Measurements from ENCODE around the gene NDUFS8.
A peak's percentile ranks its signal among the peaks of the same experiment; 100 is the strongest.

The NDUFS8 gene

GRCh38 chr11:68003846-68004550, 26.5 kb upstream of the NDUFS8 start, which contains the start of gene UNC93B1:
Gene UNC93B1, minus strand, starts transcription at chr11:68004097. Its CDS starts 54 bp downstream, at chr11:68004043.
- Histone ChIP-seq H3K9ac (ENCODE audit: low read length in 2 of 2) (no peak within 1 kb of the TSS), H3K27me3 (ENCODE audit: control insufficient read depth in 1 of 2, insufficient read depth in 2 of 2, low read length in 2 of 2) (peaks cover 0 to 10% of the 10 kb centered on the region in 2 donors), H3K4me3 (ENCODE audit: low read length in 2 of 2) (peak within 1 kb of the TSS; percentile 35 to 66)

GRCh38 chr11:68004551-68005335, 25.7 kb upstream of the NDUFS8 start:
- H3K27me3 ChIP-seq (ENCODE audit: control insufficient read depth in 1 of 2, insufficient read depth in 2 of 2, low read length in 2 of 2) = peaks cover 0 to 10% of the 10 kb centered on the region in 2 donors
- H3K36me3 ChIP-seq (ENCODE audit: control insufficient read depth in 2 of 2, insufficient read depth in 2 of 2, low read length in 2 of 2) = no peaks in the 10 kb centered on the region
- H3K9ac ChIP-seq (ENCODE audit: low read length in 2 of 2) = no peak overlapping the region
- H3K4me1 ChIP-seq (ENCODE audit: control insufficient read depth, insufficient read depth, low read length) = peaks cover 16% of the 10 kb centered on the region
- no peak overlapping the region for H3K27ac ChIP-seq (ENCODE audit: low read length)
- H3K9me3 ChIP-seq (ENCODE audit: control insufficient read depth in 2 of 2, low read length in 2 of 2) = no peaks in the 10 kb centered on the region
- H3K4me3 ChIP-seq (ENCODE audit: low read length in 2 of 2) = peak overlapping the region in 1 of 2 donors; percentile 66

More at GRCh38 chr11:68003846-68004550, 26.5 kb upstream of the NDUFS8 start, which contains the start of gene UNC93B1:
- Histone ChIP-seq H3K9me3 (ENCODE audit: control insufficient read depth in 2 of 2, low read length in 2 of 2) (no peaks in the 10 kb centered on the region), H3K4me1 (ENCODE audit: control insufficient read depth, insufficient read depth, low read length) (peaks cover 13% of the 10 kb centered on the region), H3K36me3 (ENCODE audit: control insufficient read depth in 2 of 2, insufficient read depth in 2 of 2, low read length in 2 of 2) (no peaks in the 10 kb centered on the region), H3K27ac (ENCODE audit: low read length) (no peak within 1 kb of the TSS)

- H3K4me3 ChIP-seq (ENCODE audit: low read length in 2 of 2) = no peak overlapping the region
- H3K4me1 ChIP-seq (ENCODE audit: control insufficient read depth, insufficient read depth, low read length) = peaks cover 32% of the 10 kb centered on the region
Measured at GRCh38 chr11:68006606-68007166, 23.8 kb upstream of the NDUFS8 start.

GRCh38 chr11:68007498-68008380, 22.7 kb upstream of the NDUFS8 start:
- no peak overlapping the region for H3K4me3 ChIP-seq (ENCODE audit: low read length in 2 of 2)
- no peak overlapping the region for H3K9ac ChIP-seq (ENCODE audit: low read length in 2 of 2)
- no peaks in the 10 kb centered on the region for H3K9me3 ChIP-seq (ENCODE audit: control insufficient read depth in 2 of 2, low read length in 2 of 2)
- no peaks in the 10 kb centered on the region for H3K36me3 ChIP-seq (ENCODE audit: control insufficient read depth in 2 of 2, insufficient read depth in 2 of 2, low read length in 2 of 2)
- peaks cover 0 to 10% of the 10 kb centered on the region in 2 donors for H3K27me3 ChIP-seq (ENCODE audit: control insufficient read depth in 1 of 2, insufficient read depth in 2 of 2, low read length in 2 of 2)
- peaks cover 35% of the 10 kb centered on the region for H3K4me1 ChIP-seq (ENCODE audit: control insufficient read depth, insufficient read depth, low read length)
- H3K27ac ChIP-seq (ENCODE audit: low read length) = no peak overlapping the region

More at GRCh38 chr11:68006606-68007166, 23.8 kb upstream of the NDUFS8 start:
- Histone ChIP-seq H3K36me3 (ENCODE audit: control insufficient read depth in 2 of 2, insufficient read depth in 2 of 2, low read length in 2 of 2) (no peaks in the 10 kb centered on the region), H3K9me3 (ENCODE audit: control insufficient read depth in 2 of 2, low read length in 2 of 2) (no peaks in the 10 kb centered on the region), H3K27me3 (ENCODE audit: control insufficient read depth in 1 of 2, insufficient read depth in 2 of 2, low read length in 2 of 2) (peaks cover 0 to 10% of the 10 kb centered on the region in 2 donors), H3K27ac (ENCODE audit: low read length) (no peak overlapping the region), H3K9ac (ENCODE audit: low read length in 2 of 2) (no peak overlapping the region)

GRCh38 chr11:68008381-68009337, 21.8 kb upstream of the NDUFS8 start:
- Histone ChIP-seq H3K27me3 (ENCODE audit: control insufficient read depth in 1 of 2, insufficient read depth in 2 of 2, low read length in 2 of 2) (peaks cover 0 to 10% of the 10 kb centered on the region in 2 donors), H3K36me3 (ENCODE audit: control insufficient read depth in 2 of 2, insufficient read depth in 2 of 2, low read length in 2 of 2) (no peaks in the 10 kb centered on the region), H3K27ac (ENCODE audit: low read length) (no peak overlapping the region), H3K4me3 (ENCODE audit: low read length in 2 of 2) (no peak overlapping the region), H3K9me3 (ENCODE audit: control insufficient read depth in 2 of 2, low read length in 2 of 2) (no peaks in the 10 kb centered on the region), H3K9ac (ENCODE audit: low read length in 2 of 2) (no peak overlapping the region), H3K4me1 (ENCODE audit: control insufficient read depth, insufficient read depth, low read length) (peaks cover 32% of the 10 kb centered on the region)

GRCh38 chr11:68009391-68010089, 20.9 kb upstream of the NDUFS8 start:
- H3K36me3 ChIP-seq (ENCODE audit: control insufficient read depth in 2 of 2, insufficient read depth in 2 of 2, low read length in 2 of 2) = no peaks in the 10 kb centered on the region
- H3K4me3 ChIP-seq (ENCODE audit: low read length in 2 of 2) = peak overlapping the region in 1 of 2 donors; percentile 68
- H3K27ac ChIP-seq (ENCODE audit: low read length) = peak overlapping the region; percentile 74
- H3K9me3 ChIP-seq (ENCODE audit: control insufficient read depth in 2 of 2, low read length in 2 of 2) = no peaks in the 10 kb centered on the region
- H3K27me3 ChIP-seq (ENCODE audit: control insufficient read depth in 1 of 2, insufficient read depth in 2 of 2, low read length in 2 of 2) = peaks cover 0 to 5% of the 10 kb centered on the region in 2 donors
- H3K9ac ChIP-seq (ENCODE audit: low read length in 2 of 2) = peak overlapping the region in 1 of 2 donors; percentile 21
- peaks cover 33% of the 10 kb centered on the region for H3K4me1 ChIP-seq (ENCODE audit: control insufficient read depth, insufficient read depth, low read length)

GRCh38 chr11:68010090-68011041, 20.1 kb upstream of the NDUFS8 start, which contains the start of gene ALDH3B1:
Gene ALDH3B1, plus strand, starts transcription at chr11:68010327. Its CDS starts 4,971 bp downstream, at chr11:68015298.
- H3K27ac ChIP-seq (ENCODE audit: low read length) = peak within 1 kb of the TSS; percentile 74
- H3K4me3 ChIP-seq (ENCODE audit: low read length in 2 of 2) = peak within 1 kb of the TSS in 1 of 2 donors; percentile 68
- no peaks in the 10 kb centered on the region for H3K27me3 ChIP-seq (ENCODE audit: control insufficient read depth in 1 of 2, insufficient read depth in 2 of 2, low read length in 2 of 2)
- H3K4me1 ChIP-seq (ENCODE audit: control insufficient read depth, insufficient read depth, low read length) = peaks cover 36% of the 10 kb centered on the region
- H3K36me3 ChIP-seq (ENCODE audit: control insufficient read depth in 2 of 2, insufficient read depth in 2 of 2, low read length in 2 of 2) = no peaks in the 10 kb centered on the region
- H3K9ac ChIP-seq (ENCODE audit: low read length in 2 of 2) = peak within 1 kb of the TSS; percentile 28 to 58
- H3K9me3 ChIP-seq (ENCODE audit: control insufficient read depth in 2 of 2, low read length in 2 of 2) = no peaks in the 10 kb centered on the region

GRCh38 chr11:68011051-68011943, 19.2 kb upstream of the NDUFS8 start:
- Histone ChIP-seq H3K9ac (ENCODE audit: low read length in 2 of 2) (peak overlapping the region; percentile 28 to 58), H3K9me3 (ENCODE audit: control insufficient read depth in 2 of 2, low read length in 2 of 2) (no peaks in the 10 kb centered on the region), H3K27me3 (ENCODE audit: control insufficient read depth in 1 of 2, insufficient read depth in 2 of 2, low read length in 2 of 2) (no peaks in the 10 kb centered on the region), H3K4me1 (ENCODE audit: control insufficient read depth, insufficient read depth, low read length) (peaks cover 36% of the 10 kb centered on the region), H3K4me3 (ENCODE audit: low read length in 2 of 2) (peak overlapping the region in 1 of 2 donors; percentile 68), H3K27ac (ENCODE audit: low read length) (peak overlapping the region; percentile 74), H3K36me3 (ENCODE audit: control insufficient read depth in 2 of 2, insufficient read depth in 2 of 2, low read length in 2 of 2) (no peaks in the 10 kb centered on the region)

Measured in stomach smooth muscle (tissue), 2 donors.